GM18499 (cell line): ENCODE measurements around the gene LRIG3.
A peak's percentile ranks its signal among the peaks of the same experiment; 100 is the strongest.
"Not testable (repeated sequence)": the region's sequence is repeated elsewhere in the genome, so short reads cannot be mapped to it uniquely, and the experiment has no call there.

ENCODE experiments used
- ATAC-seq: cut with Tn5 transposase; IDR thresholded peaks from one replicate; pipeline ENCODE4 v1.9.1; 2021; ENCODE audit warnings: moderate number of reproducible peaks; ENCODE audit not compliant: insufficient read depth, unreplicated experiment

LRIG3 gene, protein sequence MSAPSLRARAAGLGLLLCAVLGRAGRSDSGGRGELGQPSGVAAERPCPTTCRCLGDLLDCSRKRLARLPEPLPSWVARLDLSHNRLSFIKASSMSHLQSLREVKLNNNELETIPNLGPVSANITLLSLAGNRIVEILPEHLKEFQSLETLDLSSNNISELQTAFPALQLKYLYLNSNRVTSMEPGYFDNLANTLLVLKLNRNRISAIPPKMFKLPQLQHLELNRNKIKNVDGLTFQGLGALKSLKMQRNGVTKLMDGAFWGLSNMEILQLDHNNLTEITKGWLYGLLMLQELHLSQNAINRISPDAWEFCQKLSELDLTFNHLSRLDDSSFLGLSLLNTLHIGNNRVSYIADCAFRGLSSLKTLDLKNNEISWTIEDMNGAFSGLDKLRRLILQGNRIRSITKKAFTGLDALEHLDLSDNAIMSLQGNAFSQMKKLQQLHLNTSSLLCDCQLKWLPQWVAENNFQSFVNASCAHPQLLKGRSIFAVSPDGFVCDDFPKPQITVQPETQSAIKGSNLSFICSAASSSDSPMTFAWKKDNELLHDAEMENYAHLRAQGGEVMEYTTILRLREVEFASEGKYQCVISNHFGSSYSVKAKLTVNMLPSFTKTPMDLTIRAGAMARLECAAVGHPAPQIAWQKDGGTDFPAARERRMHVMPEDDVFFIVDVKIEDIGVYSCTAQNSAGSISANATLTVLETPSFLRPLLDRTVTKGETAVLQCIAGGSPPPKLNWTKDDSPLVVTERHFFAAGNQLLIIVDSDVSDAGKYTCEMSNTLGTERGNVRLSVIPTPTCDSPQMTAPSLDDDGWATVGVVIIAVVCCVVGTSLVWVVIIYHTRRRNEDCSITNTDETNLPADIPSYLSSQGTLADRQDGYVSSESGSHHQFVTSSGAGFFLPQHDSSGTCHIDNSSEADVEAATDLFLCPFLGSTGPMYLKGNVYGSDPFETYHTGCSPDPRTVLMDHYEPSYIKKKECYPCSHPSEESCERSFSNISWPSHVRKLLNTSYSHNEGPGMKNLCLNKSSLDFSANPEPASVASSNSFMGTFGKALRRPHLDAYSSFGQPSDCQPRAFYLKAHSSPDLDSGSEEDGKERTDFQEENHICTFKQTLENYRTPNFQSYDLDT

DNA sequence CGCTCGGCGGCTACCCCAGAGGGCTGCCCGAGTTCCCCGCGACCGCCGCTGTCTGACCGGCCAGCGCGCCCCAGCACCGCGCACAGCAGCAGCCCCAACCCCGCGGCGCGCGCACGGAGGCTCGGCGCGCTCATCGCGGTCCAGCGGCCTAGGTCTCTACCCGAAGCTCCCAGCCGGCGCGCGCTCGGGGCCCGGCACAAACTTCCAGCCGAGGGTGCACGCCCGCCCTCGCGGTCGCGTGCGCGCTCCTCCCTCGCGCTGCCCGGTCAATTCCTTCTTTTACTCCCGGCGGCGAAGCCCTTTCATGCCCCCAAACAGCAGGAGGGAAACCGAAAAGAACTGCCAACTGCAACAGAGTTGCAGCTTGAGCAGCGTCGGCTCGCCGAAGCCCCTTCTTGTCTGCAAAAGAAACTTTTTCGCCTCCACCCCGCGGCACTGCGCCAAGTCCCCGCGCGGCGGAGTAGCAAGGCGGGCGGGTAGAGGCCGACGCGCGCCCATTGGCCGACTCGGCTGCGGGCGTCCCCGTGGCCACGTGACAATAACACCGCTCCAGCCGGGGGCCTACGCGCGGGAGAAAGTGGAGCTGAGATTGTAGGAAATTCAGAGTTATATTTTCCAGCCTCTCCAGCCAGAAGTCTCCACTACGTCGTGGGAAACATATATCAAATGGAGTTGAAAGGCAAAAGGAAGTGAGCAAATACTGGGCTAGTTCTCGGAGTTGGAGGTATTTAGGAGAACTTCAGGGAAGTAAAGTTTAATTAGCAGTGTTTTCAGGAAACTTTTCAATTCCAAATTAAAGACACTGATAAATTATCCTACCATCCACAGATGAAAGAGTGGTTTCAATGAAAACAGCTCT, at the start of gene LRIG3:
LRIG3 (minus strand) TSS at position 403 of the 859 bp plus-strand sequence; CDS start at position 134, 269 bp downstream.
- ATAC-seq = peak; percentile 52

DNA sequence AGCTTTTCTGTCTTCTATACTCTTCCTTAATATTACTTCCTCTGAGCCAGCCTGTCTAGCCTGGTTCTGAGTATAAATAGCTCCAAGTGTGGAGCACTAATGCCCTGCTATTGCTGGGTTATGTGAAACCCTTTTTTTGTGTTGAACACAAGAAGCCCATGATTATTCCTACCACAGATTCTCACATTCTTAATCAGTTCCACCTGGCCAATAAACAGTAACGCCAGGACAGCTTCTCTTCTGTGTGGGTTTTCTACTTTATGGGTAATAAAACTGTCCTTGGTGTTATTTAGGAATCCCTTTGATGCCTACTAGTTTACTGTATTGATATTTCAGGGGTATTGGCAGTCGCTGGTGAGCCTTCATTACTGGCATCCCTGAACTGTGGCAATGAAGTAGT, 48.9 kb upstream of the LRIG3 start:
- no peak for ATAC-seq

DNA sequence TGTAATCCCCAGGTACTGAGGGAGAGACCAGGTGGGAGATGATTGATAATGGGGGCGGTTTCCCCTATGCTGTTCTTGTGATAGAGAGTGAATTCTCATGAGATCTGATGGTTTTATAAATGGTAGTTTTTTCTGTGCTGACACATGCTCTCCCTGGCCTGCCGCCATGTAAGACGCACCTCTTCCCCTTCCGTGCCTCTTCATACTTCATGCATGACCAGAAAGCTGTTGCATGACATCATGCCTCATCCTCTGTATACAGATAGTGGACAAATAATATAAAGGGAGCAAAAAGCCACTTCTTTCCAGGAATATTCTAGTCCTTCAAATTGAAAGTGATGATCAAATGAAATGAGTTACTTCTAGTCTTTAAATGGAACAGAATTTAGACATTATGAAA, 47.3 kb upstream of the LRIG3 start:
- no peak for ATAC-seq

DNA sequence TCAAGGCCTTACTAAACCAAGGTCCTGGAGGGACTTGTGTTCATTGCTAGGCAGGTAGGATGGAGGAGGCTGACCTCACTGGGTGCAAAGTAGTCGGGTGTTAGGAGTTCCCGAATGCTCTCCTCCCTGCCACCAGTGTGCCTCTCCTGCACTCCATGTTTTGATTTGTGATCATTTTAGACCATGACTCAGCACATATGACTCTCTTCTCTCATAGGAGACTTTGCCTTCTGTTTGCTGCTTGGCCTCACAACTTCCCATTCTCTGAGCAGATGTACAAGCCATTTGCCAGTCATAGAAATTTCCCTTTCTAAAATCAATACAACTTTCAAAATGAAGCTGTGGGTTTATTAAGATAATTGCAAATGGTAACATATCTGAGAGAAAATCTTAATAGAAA, 46.6 kb upstream of the LRIG3 start:
- no peak for ATAC-seq

DNA sequence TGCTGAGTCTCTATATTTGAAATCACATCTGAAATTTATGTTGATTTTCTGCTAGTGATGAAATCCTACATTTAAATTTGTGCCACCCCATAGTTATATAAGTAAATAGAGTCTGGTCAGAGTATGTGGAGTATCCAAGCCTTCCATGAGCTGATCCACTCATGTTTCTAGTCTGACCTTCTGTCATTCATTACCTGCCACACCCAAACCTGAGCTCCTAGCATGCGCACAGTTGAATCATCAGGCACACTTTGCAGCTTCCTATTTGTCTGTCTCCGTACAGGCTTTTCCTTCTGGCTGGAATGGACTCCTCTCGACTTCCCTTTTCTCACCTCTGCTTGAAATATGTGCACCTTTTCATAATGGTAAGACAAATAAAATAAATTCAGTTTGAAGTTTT, 45.3 kb upstream of the LRIG3 start:
- ATAC-seq = no peak

DNA sequence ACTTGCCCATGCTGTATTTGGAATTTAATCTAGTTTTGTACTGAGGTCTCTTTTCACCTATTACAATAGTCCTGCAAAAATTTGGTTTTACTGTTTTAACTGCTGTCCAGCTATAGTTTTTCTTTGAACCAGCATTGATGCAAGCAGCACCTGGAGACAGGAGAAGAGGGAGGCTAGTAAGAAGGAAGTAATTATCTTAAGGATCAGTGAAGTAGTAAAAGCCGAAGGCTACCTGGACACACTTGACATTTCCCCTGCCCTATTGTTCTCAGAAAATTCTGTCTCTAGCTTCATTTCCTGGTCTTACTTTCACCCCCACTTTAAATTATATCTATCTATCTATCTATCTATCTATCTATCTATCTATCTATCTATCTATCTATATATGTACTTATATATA, 43.5 kb upstream of the LRIG3 start:
- no peak for ATAC-seq

DNA sequence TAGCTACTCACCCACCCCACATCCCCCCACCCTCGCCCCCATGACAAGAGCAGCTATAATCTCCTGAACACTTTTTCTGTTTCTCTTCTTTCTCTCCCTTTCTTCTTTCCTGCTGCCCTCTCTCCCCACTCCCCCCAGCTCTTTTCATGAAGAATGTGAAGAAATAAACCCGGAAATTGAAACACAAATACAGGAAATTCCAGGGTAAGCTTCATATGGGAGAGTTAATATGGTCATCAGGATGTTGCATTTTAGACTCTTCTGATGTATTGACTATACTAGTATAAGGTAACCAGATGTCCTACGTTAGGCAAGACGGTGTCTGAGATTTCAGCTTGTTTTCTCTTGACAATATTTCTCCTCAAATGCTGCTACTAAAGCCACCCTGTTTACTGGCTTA, 41.6 kb upstream of the LRIG3 start:
- ATAC-seq = no peak

DNA sequence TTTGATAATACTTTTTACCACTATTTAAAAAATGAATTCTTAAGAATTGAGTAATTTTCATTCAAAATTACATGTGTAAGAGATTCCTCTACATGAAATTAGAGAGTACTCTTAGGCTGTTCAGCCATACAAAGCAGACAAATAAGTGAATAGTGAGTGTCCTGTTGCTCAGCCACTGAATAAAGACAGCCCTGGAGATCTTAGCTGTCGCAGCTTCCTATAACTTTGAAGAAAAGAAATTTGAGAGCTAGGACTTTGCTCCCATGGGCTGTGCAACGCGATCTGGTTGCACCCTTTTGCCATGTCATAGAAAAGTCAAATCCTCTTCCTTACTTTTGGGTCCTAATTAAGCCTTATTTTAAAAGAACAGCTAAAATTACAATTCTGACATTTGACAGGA, 40.9 kb upstream of the LRIG3 start:
- no peak for ATAC-seq

DNA sequence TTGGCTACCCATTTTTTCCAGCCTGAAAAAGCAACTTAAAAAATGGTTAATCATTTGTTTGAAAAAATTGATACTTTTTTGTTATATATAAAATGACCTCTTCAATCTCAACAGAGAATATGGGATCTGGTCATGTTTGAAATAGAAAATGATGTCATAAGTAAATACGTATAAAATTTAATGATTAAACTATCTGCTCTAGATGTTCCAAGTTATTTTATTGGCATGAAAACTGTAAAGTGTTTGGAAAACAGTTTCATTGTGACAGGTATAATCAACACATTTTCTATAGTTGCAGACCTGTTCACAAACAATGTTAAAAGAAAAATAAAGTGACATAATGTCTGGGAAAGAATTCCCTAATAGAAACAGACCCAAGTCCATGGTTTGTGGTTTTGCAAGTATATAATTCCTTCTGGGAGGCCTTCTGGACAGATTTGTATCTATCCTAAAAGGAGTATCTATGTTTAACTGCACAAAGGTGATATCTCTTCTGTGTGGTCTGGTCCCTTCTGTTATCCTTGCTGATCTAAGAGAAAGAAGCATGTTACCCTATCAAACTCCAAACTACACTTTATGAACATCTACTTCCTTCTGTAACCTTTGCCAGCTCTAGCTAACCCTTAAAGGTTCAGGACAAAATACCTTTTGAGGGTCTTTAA, 39.5 kb upstream of the LRIG3 start:
- no peak for ATAC-seq

DNA sequence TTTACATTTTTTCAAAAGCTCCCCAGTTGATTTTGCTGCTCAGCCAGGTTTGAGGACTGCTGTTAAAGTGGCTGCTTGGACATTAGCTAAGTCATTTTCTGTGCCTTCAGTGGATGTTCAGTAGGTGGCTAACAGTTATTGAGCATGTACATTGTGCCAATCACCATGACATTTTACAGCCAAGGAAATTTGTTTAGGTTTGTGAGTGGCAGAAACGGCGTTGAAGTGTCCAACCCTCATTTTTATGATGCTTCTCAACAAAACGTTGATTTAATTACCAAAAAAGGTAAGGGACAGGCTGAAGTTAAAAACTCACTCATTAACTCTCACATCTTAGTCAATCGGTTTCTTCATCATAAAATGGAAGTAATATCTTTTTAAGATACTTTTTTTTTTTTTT, 37.0 kb upstream of the LRIG3 start:
- no peak for ATAC-seq

DNA sequence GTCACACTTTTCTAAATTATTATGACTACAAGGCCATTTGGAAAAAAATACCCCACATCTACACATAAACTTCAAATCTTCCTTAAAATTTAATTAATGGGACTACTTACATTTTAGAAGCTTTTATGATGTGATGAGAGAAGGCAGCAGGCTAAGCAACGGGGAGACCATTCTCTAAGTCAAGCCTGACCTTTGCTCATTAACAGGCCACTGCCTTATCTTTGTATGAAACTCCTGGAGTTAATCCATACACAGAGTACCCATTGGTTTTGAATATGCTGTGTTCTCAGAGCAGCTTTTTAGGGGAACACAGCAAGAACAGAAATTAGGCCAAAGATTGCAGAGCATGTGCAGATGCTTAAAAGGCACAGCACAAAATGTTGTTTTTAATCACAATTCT, 35.5 kb upstream of the LRIG3 start:
- no peak for ATAC-seq

DNA sequence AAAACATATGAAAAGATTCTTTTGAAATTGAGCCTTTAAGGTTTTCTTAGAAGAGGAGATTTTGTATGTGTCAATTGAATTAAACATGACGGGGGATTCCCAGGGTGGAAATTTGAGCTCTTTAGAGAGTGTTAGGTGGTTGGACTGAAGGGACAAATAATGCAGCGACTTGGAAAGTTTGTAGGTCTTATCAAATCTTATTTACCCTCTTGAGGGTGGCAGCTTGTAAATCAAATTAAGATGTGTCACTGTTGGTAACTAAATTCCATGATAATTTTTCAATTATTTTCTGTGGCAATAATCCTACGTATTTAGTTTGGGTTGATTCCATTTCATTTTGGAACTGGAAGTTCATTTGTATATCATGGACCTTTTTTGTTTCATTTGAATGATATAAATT, 33.7 kb upstream of the LRIG3 start:
- no peak for ATAC-seq

DNA sequence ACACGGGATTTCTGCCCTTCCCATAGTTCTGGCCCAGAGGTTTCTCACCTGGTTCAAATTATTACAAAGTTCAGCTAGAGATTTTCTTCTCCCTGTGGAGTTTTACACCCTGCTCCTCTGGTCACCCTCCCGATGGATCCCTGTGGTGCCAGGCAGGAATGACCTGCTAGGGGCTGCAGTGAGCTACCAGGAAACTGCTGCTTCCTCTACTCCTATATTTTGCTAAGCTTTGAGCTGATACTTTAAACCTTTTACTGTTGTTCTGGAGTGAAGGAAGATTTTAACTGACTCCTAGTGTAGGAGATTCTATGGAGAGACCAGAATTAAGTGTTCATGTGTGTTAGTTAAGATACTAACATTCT, 30.4 kb upstream of the LRIG3 start:
- ATAC-seq = no peak

DNA sequence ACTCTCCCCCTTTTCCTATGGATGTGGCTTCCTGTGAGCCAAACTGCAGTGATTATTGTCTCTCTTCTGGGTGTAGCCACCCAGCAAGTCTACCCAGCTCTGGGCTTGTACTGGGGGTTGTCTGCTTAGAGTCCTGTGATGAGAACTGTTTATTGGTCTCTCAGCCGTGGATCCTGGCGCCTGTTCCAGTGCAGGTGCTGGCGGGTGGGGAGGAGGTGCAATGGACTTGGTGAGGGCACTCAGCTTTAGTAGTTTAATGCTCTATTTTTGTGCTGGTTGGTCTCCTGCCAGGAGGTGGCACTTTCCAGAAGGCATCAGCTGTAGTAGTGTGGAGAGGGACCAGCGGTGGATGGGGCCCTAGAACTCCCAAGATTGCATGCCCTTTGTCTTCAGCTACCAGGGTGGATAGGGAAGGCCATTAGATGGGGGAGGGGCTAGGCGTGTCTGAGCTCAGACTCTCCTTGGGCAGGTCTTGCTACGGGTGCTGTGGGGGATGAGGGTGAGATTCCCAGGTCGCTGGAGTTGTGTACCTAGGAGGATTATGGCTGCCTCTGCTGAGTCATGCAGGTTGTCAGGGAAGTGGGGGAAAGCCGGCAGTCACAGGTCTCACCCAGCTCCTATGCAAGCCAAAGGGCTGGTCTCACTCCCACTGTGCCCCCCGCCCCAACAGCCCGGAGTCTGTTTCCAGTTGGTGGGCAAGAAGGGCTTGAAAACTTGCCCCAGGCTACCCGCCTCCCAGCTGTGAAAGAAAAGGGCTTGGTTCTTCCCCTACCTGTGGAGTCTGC, 29.8 kb upstream of the LRIG3 start:
- ATAC-seq = not testable (repeated sequence)

DNA sequence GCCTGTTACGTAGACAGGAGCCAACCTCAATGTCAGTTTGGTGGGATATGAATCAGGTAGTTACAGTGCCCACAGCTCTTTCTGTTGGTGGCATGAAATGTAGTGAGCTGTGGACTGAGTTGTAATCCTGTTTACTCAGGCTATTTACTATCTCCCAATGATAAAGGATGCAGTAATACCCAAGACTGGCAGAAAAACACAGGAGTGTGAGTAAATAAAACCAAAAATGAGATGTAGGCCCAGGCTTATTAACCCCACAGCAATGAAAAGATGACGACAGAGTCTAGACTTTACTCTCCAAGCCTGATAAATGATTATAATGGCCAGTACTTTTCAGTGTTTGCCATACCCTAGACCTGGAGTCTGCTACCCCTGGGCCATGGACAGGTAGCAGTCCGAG, 22.8 kb upstream of the LRIG3 start:
- ATAC-seq = no peak

DNA sequence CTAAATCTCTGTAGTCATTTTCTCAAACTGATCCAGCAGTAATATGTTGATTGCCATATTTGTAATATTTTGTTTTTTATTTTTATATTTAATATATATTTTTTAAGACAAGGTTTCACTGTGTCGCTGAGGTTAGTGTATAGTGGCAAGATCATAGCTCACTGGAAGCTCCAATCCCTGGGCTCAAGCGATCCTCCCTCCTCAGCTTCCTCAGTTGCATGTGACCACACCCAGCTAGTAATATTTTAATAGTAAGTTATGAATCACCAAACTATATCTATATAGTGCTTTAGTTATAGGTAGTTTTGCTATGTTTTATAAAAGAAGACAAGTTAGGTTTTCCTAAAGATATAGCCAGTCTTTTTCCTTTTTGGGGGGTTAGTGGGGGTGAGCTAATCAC, 22.0 kb upstream of the LRIG3 start:
- no peak for ATAC-seq

DNA sequence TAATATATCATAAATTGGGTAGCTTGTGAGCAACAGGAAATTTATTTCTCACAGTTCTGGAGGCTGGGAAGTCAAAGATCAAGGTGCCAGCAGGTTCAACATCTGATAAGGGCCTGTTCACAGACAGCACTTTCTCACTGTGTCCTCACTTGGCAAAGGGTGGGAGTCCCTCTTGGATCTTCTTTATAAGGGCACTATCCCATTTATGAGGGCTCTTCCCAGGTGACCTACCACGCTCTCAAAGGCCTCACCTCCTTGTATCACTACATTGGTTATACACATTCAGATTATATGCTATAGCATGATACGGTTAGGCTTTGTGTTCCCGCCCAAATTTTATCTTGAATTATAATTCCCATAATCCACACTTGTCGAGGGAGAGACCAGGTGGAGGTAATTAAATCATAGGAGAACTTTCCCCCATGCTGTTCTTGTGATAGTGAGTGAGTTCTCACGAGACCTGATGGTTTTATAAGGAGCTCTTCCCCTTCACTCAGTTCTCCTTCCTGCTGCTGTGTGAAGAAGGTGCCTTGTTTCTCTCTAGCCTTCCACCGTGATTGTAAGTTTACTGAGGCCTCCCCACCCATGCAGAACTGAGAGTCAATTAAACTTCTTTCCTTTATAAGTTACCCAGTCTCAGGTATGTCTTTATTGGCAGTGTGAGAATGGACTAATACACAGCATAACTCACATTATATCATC, 19.2 kb upstream of the LRIG3 start:
- ATAC-seq = no peak

DNA sequence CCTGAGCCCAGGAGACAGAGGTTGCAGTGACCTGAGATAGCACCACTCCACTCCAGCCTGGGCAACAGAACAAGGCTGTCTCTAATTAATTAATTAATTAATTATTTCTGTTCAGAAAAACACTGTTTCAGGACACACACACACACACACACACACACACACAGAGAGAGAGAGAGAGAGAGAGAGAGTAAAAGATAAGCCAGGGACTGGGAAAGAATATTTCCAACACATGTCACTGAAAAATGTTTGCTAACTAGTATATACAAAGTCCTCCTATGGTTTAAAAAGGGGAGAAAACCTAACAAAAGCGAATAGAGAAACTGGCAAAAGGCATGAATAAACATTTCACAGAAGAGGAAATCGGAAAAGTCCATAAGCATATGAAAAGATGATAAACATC, 18.1 kb upstream of the LRIG3 start:
- no peak for ATAC-seq
